ENCODE data around the gene ZNF311.
"Not testable (repeated sequence)": the region's sequence is repeated elsewhere in the genome, so short reads cannot be mapped to it uniquely, and the experiment has no call there.

Gene ZNF311

DNA sequence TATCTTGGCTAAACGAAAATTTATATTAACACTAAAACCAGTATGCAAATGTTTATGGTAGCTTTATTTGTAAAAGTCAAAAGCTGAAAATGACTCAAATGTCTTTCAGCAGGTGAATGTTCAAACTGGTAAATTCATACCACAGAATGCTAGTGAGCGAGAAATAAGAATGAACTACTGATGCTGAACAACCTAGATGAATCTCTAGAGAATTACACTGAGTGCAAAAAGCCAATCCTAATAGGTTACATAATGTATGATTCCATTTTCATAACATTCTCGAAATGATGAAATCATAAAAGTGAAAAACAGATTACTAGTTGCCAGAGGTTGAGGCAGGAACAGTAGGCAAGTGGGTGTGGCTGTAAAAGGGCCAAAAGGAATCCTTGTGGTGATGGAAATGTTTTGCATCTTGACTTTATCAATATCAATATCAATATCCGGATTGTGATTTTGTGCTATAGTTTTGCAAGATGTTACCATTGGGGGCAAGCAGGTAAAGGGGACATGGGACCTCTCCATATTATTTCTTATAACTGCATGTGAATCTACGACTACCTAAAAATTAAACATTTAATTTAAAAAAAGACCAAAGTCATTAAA is 26.1 kb downstream of the ZNF311 start:
- DNase-seq: no peak
- TF ChIP-seq GATA1 (IDR thresholded peaks at IDR 0.05; ENCODE audit: low read depth, low read length) (no peak), POLR2A (IDR thresholded peaks at IDR 0.05; ENCODE audit: low read length) (no peak)

DNA sequence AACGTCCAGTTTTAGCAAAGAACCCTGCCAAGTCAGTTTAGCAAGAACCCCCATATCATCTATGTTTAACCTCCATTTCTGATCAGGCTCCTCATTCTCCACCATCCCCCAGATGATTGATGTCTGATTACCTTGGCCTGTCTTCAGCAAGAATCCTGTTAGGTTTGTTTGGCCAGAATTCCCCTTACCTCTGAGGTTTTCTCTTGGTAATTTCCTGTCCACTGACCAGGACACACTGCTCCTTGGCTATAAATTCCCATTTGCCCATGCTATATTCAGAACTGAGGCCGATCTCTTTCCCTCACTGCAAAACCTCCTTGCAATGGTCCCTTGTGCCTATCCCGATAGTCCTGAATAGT is 27.0 kb downstream of the ZNF311 start:
- DNase-seq: no peak
- TF ChIP-seq GATA1 (IDR thresholded peaks at IDR 0.05; ENCODE audit: low read depth, low read length) (no peak), POLR2A (IDR thresholded peaks at IDR 0.05; ENCODE audit: low read length) (no peak)

DNA sequence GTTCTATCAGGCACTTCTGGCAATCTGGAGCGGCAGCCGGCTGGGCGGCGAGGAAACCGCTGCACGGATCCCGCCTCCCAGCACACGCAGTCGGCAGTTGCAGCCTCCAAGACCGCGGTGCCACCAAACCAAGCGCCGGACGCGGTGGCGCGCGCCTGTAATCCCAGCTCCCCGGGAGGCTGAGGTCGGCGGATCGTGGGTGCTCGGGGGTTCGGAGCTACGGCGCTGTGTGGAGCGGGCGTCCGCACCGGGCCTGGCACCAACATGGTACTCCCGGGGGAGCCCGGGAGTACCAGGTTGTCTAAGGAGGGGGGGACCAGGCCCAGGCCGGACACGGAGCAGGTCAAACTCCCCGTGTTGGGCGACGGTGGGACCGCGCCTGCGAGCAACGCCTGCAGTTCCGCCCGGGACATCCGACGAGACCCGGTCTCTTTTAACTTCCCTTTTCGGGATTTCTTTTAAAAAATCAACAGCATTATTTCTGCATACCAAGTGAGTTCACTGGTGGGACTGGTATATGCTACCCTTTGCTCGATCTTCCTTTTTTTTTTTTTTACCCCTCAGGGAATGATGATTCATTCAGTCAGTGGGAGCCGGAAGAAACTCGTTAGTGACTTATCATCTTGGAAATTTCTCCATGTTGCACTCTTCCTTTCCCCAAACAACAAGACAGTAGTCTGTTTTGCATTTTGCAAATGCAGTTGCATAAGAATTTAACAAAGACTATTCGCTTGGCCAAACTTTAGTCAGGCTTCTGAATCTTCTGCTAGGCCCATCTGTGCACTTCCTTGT is 27.6 kb downstream of the ZNF311 start:
- peak; percentile 64 to 76 for DNase-seq
- peak; percentile 35 for TF ChIP-seq POLR2A (IDR thresholded peaks at IDR 0.05; ENCODE audit: low read length)
- no peak for TF ChIP-seq GATA1 (IDR thresholded peaks at IDR 0.05; ENCODE audit: low read depth, low read length)

DNA sequence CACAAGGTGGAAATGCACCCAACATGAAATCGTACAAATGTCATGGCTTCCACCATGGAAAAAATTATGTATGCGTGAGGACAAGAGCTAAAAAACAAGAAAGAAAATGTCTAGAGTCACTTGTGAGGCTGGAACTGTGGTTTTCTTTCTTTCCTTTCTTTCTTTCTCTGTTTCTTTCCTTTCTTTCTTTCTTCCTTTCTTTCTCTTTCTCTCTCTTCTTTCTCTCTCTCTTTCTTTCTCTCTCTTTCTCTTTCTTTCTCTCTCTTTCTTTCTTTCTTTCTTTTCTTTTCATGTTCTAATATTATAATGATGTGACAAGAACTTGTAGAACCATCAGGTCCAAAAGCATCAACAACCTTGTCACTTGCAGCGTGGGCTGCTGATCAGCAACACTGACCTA is 28.4 kb downstream of the ZNF311 start:
- DNase-seq: no peak
- no peak for TF ChIP-seq POLR2A (IDR thresholded peaks at IDR 0.05; ENCODE audit: low read length)
- no peak for TF ChIP-seq GATA1 (IDR thresholded peaks at IDR 0.05; ENCODE audit: low read depth, low read length)

DNA sequence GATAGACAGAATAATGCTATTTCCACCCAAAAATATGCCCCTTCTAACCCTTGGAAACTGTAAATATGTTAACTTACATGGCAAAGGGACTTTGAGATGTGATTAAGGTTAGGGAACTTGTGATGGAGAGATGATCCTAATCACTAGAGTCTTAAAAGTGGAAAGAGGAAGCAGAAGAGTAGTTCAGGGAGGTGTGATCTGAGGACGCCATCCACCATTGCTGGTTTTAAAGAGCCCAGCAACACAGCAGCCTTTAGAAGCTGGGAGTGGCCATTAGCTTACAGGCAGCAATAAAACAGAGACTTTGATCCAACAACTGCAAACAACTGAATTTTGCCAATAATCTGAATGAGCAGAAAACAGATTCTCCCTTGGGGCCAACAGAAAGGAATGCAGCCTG is 30.6 kb downstream of the ZNF311 start:
- no peak for TF ChIP-seq POLR2A (IDR thresholded peaks at IDR 0.05; ENCODE audit: low read length)
- TF ChIP-seq GATA1 (IDR thresholded peaks at IDR 0.05; ENCODE audit: low read depth, low read length): no peak
- no peak for DNase-seq

DNA sequence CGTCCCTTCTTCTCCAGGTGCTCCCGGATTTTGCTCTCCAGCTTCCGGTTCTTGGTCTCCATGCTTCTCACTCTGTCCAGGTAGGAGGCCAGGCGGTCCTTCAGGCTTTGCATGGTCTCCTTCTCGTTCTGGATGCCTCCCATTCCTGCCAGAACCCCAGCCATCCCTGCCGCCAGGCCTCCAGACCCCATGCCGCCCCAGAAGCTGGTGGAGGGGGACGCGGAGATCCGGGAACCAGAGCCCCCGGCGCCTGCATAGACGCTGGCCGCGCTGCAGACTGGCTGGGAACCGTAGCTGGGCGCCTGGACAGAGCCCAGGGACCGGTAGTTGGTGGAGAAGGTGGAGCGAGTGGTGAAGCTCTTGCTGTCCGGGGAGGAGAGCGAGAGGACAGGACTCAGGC is 35.1 kb downstream of the ZNF311 start:
- DNase-seq: not testable (repeated sequence)

DNA sequence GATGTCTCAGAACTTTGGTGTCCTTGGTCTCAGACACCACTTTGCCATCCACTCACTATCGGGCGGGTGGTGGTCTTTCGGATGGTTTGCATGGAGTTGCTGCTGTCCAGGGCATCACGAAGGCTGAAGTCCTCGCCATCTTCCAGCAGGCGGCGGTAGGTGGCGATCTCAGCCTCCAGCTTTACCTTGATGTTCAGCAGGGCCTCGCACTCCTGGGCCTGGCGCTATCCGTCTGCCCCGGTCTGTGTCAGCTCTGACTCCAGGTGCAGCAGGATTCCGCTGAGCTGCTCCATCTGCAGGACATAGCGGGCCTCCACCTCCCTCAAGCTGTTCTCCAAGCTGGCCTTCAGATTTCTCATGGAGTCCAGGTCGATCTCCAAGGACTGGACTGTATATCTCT is 36.0 kb downstream of the ZNF311 start:
- no peak for TF ChIP-seq GATA1 (IDR thresholded peaks at IDR 0.05; ENCODE audit: low read depth, low read length)
- TF ChIP-seq POLR2A (IDR thresholded peaks at IDR 0.05; ENCODE audit: low read length): no peak

DNA sequence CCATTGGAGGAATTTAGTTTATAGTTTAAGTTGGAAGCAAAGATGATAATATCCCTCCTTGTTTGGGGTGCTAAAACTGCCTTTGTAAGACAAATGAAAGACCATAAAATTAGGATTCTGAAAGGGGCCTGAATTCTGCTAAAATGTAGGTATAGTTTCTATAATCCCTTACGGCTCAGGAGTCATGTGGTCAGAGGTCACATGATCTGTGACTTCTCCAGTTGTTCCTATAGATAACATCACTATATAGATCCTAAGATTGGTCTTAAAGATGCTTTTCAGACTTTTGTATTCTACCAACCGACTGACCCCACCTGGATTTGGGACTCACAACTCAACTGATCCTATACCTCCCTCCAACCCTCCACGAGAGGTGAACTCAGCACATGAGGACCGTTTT is 36.6 kb downstream of the ZNF311 start:
- DNase-seq: no peak
- TF ChIP-seq GATA1 (IDR thresholded peaks at IDR 0.05; ENCODE audit: low read depth, low read length) (no peak), POLR2A (IDR thresholded peaks at IDR 0.05; ENCODE audit: low read length) (no peak)

More for the DNA sequence above, 36.0 kb downstream of the ZNF311 start:
- DNase-seq: peak in 1 of 2 experiments; percentile 28

DNA sequence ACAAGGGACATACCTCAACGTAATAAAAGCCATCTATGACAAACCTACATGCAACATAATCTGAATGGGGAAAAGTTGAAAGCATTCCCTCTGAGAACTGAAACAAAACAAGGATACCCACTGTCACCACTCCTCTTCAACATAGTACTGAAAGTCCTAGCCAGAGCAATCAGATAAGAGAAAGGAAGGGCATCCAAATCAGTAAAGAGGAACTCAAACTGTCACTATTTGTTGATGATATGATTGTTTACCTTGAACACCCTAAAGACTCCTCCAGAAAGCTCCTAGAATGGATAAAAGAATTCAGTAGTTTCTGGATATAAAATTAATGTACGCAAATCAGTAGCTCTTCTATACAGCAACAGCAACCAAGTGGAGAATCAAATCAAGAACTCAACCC is 39.4 kb downstream of the ZNF311 start:
- TF ChIP-seq POLR2A (IDR thresholded peaks at IDR 0.05; ENCODE audit: low read length) (no peak), GATA1 (IDR thresholded peaks at IDR 0.05; ENCODE audit: low read depth, low read length) (no peak)
- no peak for DNase-seq

DNA sequence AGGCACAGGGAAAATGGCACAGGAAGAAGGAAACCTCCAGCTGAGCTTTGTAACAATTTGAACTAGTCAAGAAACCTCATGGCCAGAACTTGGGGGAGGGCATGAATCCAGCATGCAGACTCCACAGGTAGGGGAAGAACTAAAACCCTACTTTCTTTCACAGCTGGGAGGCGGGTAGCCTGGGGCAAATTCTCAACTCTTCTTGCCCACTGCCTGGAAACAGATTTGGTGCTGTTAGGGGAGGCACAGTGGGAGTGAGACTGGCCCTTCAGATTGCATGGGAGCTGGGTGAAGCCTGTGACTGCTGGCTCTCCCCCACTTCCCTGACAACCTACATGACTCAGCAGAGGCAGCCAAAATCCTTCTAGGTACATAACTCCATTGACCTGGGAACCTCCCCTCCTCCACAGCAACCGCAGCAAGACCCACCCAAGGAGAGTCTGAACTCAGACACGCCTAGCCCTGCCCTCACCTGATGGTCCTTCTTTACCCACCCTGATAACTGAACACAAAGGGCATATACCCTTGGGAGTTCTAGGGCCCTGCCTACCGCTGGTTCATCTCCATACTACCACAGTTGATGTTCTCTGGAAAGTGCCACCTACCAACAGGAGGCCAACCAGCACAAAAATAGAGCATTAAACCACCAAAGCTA is 44.1 kb downstream of the ZNF311 start:
- TF ChIP-seq POLR2A (IDR thresholded peaks at IDR 0.05; ENCODE audit: low read length) (no peak), GATA1 (IDR thresholded peaks at IDR 0.05; ENCODE audit: low read depth, low read length) (no peak)
- no peak for DNase-seq

DNA sequence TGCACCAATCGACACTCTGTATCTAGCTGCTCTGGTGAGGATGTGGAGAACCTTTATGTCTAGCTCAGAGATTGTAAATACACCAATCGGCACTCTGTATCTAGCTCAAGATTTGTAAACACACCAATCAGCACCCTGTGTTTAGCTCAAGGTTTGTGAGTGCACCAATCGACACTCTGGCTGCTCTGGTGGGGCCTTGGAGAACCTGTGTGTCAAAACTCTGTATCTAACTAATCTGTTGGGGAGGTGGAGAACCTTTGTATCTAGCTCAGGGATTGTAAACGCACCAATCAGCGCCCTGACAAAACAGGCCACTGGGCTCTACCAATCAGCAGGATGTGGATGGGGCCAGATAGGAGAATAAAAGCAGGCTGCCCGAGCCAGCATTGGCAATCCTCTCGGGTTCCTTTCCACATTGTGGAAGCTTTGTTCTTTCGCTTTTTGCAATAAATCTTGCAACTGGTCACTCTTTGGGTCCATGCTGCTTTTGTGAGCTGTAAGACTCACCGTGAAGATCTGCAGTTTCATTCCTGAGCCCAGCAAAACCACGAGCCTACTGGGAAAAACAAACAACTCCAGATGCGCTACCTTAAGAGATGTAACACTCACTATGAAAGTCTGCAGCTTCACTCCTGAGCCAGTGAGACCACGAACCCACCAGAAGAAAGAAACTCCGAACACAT is 46.4 kb downstream of the ZNF311 start:
- DNase-seq: not testable (repeated sequence)

DNA sequence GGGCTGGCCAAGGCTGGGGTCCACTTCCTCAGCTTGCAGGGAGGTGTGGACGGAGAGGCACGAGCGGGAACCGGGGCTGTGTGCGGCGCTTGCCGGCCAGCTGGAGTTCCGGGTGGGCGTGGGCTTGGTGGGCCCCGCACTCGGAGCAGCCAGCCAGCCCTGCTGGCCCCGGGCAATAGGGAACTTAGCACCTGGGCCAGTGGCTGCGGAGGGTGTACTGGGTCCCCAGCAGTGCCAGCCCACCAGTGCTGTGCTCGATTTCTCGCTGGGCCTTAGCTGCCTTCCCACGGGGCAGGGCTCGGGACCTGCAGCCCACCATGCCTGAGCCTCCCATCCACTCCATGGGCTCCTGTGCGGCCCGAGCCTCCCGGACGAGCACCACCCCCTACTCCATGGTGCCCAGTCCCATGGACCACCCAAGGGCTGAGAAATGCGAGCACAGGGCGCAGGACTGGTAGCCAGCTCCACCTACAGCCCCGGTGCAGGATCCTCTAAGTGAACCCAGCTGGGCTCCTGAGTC is 47.3 kb downstream of the ZNF311 start:
- not testable (repeated sequence) for DNase-seq

DNA sequence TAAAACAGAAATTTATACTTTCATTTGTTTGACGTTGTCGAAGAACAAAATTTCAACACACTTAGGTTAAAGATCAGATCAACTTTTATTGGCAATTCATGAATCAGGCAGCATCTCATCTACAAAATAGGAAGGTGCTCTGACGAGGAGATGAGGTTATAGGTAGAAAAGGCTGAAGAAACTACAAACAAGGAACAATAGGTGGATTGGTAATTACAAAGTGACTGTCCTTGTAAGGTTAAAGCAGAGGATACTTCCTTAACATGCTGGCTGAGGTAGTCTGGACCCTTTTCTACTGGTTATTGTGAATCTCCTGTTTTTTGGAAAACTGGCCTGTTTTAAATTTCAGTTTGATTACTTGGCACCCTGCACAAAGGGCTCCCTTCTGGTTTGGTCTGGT is 48.8 kb downstream of the ZNF311 start:
- no peak for DNase-seq
- no peak for TF ChIP-seq GATA1 (IDR thresholded peaks at IDR 0.05; ENCODE audit: low read depth, low read length)
- TF ChIP-seq POLR2A (IDR thresholded peaks at IDR 0.05; ENCODE audit: low read length): no peak

DNA sequence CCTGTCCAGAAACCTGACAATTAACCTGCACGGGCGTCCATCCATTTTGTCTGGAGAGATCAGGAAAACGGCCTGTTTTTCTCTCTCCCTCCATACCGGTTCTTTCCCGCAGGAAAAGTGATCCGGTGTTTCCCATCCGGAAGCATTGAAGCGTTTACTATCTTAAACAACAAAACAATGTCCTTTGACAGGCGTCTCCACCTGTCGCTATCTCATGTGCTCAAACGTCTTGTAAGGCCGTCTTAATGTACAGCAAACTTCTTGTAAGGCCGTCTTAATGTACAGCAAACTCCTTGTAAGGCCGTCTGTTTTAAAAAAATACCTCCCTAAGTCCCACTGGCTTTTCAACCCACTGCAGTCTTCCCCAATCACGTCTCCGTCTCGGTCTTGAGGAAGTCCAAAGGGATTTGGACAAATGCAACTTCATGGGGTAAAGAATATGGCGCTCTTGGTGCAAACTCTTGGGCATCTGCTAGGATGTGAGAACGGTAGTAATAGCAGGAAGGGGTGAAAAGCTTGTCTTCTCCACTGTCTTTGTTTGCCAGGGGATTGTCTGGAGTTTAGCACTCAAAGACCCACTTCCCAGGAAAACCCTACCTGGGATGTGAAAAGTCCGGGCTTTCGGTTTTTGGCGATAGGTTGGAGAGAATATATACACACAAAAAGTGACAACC is 51.4 kb downstream of the ZNF311 start:
- TF ChIP-seq POLR2A (IDR thresholded peaks at IDR 0.05; ENCODE audit: low read length) (no peak), GATA1 (IDR thresholded peaks at IDR 0.05; ENCODE audit: low read depth, low read length) (no peak)
- peak; percentile 33 to 36 for DNase-seq
